ENCODE results near the gene AXIN1. TPM values are rescaled to one million over a fixed set of nuclear protein-coding genes. Genes with fewer than 3 reads are reported as not detected.

The AXIN1 gene
- total and polyA plus RNA-seq, 9 of the 15 experiments (the other 6 are each of a cell fraction or from before 2014, with no cell fraction given), result 0.42 to 58.0 (median 25.9) TPM

DNA sequence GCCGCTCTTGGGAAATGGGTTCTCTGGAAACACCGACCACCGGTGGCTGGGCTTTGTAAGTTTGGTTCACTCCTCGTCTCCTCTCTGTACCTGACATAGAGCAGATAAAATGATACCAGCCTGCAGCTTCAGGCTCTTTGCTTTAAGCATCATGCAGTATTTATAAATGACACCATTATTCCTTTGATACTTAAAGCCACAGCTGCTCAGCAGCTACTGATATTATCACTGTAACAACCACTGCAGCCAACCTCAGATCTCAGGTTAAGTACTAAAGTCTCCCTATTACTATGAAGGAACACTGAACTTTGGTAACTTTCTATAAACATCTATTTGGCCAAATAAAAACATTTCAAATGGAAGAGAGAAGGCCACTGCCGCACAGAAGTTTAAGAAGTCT, 34.9 kb downstream of the AXIN1 start (continued):
- TF ChIP-seq, protein P1, sequence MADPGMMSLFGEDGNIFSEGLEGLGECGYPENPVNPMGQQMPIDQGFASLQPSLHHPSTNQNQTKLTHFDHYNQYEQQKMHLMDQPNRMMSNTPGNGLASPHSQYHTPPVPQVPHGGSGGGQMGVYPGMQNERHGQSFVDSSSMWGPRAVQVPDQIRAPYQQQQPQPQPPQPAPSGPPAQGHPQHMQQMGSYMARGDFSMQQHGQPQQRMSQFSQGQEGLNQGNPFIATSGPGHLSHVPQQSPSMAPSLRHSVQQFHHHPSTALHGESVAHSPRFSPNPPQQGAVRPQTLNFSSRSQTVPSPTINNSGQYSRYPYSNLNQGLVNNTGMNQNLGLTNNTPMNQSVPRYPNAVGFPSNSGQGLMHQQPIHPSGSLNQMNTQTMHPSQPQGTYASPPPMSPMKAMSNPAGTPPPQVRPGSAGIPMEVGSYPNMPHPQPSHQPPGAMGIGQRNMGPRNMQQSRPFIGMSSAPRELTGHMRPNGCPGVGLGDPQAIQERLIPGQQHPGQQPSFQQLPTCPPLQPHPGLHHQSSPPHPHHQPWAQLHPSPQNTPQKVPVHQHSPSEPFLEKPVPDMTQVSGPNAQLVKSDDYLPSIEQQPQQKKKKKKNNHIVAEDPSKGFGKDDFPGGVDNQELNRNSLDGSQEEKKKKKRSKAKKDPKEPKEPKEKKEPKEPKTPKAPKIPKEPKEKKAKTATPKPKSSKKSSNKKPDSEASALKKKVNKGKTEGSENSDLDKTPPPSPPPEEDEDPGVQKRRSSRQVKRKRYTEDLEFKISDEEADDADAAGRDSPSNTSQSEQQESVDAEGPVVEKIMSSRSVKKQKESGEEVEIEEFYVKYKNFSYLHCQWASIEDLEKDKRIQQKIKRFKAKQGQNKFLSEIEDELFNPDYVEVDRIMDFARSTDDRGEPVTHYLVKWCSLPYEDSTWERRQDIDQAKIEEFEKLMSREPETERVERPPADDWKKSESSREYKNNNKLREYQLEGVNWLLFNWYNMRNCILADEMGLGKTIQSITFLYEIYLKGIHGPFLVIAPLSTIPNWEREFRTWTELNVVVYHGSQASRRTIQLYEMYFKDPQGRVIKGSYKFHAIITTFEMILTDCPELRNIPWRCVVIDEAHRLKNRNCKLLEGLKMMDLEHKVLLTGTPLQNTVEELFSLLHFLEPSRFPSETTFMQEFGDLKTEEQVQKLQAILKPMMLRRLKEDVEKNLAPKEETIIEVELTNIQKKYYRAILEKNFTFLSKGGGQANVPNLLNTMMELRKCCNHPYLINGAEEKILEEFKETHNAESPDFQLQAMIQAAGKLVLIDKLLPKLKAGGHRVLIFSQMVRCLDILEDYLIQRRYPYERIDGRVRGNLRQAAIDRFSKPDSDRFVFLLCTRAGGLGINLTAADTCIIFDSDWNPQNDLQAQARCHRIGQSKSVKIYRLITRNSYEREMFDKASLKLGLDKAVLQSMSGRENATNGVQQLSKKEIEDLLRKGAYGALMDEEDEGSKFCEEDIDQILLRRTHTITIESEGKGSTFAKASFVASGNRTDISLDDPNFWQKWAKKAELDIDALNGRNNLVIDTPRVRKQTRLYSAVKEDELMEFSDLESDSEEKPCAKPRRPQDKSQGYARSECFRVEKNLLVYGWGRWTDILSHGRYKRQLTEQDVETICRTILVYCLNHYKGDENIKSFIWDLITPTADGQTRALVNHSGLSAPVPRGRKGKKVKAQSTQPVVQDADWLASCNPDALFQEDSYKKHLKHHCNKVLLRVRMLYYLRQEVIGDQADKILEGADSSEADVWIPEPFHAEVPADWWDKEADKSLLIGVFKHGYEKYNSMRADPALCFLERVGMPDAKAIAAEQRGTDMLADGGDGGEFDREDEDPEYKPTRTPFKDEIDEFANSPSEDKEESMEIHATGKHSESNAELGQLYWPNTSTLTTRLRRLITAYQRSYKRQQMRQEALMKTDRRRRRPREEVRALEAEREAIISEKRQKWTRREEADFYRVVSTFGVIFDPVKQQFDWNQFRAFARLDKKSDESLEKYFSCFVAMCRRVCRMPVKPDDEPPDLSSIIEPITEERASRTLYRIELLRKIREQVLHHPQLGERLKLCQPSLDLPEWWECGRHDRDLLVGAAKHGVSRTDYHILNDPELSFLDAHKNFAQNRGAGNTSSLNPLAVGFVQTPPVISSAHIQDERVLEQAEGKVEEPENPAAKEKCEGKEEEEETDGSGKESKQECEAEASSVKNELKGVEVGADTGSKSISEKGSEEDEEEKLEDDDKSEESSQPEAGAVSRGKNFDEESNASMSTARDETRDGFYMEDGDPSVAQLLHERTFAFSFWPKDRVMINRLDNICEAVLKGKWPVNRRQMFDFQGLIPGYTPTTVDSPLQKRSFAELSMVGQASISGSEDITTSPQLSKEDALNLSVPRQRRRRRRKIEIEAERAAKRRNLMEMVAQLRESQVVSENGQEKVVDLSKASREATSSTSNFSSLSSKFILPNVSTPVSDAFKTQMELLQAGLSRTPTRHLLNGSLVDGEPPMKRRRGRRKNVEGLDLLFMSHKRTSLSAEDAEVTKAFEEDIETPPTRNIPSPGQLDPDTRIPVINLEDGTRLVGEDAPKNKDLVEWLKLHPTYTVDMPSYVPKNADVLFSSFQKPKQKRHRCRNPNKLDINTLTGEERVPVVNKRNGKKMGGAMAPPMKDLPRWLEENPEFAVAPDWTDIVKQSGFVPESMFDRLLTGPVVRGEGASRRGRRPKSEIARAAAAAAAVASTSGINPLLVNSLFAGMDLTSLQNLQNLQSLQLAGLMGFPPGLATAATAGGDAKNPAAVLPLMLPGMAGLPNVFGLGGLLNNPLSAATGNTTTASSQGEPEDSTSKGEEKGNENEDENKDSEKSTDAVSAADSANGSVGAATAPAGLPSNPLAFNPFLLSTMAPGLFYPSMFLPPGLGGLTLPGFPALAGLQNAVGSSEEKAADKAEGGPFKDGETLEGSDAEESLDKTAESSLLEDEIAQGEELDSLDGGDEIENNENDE (IDR thresholded peaks at IDR 0.05; ENCODE audit: low read depth, low read length), result no peak
- TF ChIP-seq, protein P2, sequence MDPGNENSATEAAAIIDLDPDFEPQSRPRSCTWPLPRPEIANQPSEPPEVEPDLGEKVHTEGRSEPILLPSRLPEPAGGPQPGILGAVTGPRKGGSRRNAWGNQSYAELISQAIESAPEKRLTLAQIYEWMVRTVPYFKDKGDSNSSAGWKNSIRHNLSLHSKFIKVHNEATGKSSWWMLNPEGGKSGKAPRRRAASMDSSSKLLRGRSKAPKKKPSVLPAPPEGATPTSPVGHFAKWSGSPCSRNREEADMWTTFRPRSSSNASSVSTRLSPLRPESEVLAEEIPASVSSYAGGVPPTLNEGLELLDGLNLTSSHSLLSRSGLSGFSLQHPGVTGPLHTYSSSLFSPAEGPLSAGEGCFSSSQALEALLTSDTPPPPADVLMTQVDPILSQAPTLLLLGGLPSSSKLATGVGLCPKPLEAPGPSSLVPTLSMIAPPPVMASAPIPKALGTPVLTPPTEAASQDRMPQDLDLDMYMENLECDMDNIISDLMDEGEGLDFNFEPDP (CRISPR knock-in tag; IDR thresholded peaks at IDR 0.05), result no peak
- TF ChIP-seq ZNF217 (CRISPR knock-in tag; IDR thresholded peaks at IDR 0.05), result no peak
- TF ChIP-seq, protein P3, sequence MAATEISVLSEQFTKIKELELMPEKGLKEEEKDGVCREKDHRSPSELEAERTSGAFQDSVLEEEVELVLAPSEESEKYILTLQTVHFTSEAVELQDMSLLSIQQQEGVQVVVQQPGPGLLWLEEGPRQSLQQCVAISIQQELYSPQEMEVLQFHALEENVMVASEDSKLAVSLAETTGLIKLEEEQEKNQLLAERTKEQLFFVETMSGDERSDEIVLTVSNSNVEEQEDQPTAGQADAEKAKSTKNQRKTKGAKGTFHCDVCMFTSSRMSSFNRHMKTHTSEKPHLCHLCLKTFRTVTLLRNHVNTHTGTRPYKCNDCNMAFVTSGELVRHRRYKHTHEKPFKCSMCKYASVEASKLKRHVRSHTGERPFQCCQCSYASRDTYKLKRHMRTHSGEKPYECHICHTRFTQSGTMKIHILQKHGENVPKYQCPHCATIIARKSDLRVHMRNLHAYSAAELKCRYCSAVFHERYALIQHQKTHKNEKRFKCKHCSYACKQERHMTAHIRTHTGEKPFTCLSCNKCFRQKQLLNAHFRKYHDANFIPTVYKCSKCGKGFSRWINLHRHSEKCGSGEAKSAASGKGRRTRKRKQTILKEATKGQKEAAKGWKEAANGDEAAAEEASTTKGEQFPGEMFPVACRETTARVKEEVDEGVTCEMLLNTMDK (IDR thresholded peaks at IDR 0.05; ENCODE audit: borderline replicate concordance, insufficient read depth, low read depth, low read length, poor library complexity, severe bottlenecking), result no peak
- no peak for TF ChIP-seq RBM17 (IDR thresholded peaks at IDR 0.05; ENCODE audit: borderline replicate concordance, low read depth, low read length)
- no peak for TF ChIP-seq ADNP (tag; IDR thresholded peaks at IDR 0.05)
- no peak for TF ChIP-seq KLF10 (CRISPR knock-in tag; IDR thresholded peaks at IDR 0.05)
- no peak for TF ChIP-seq XRCC3 (IDR thresholded peaks at IDR 0.05)

Data from K562 (cell line).